ENCODE measurements around the gene POLR3G.

- no peak for TF ChIP-seq CTCF (IDR thresholded peaks at IDR 0.05)
- TF ChIP-seq EP300 (IDR thresholded peaks at IDR 0.05) = no peak
- no peak for TF ChIP-seq POLR2A (IDR thresholded peaks at IDR 0.05)
- no peak for TF ChIP-seq POLR2AphosphoS5 (IDR thresholded peaks at IDR 0.05)
Observed at GRCh38 chr5:90440644-90441043, 34.0 kb upstream of the POLR3G start.
